ENCODE results near the gene SEZ6L. TPM values are rescaled to one million over a fixed set of nuclear protein-coding genes. Genes with fewer than 3 reads are reported as not detected.

Gene SEZ6L
- polyA plus RNA-seq, 1 donor from 2014 or later, result not detected

GRCh38 chr22:26314656-26315055 lies 145.4 kb downstream of the SEZ6L start:
- H3K27me3 Mint-ChIP-seq, result peaks cover 12% of the 10 kb centered on the region

DNA sequence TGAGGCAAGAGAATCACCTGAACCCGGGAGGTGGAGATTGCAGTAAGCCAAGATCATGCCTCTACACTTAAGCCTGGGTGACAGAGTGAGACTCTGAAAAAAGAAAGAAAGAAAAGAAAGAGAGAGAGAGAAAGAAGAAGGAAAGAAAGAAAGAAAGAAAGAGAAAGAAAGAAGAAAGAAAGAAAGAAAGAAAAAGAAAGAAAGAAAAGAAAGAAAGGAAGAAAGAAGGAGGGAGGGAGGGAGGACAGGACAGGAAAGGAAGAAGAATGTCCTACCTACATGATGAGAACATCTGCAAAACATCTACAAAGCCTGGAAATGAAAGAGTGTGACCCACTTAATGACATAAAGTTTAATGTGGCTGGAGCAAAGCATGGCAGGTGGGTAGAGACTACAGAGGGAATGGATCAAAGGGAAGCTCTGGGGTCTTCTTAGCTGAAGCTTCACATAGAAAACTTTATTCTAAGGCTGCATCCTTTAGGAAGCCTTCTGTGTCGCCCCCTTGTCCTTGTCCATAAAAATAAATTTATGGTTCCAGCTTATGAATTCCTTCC lies 147.5 kb downstream of the SEZ6L start:
- Mint-ChIP-seq H3K27ac (no peak overlapping the region), H3K4me1 (no peaks in the 10 kb centered on the region), H3K4me3 (no peak overlapping the region), H3K27me3 (peaks cover 6% of the 10 kb centered on the region), H3K36me3 (no peaks in the 10 kb centered on the region), H3K9me3 (peaks cover 0 to 2% (median 0%) of the 10 kb centered on the region in 3 donors)

More at GRCh38 chr22:26314656-26315055, 145.4 kb downstream of the SEZ6L start:
- no peaks in the 10 kb centered on the region for H3K4me1 Mint-ChIP-seq
- H3K27ac Mint-ChIP-seq, result no peak overlapping the region
- peaks cover 0 to 2% (median 0%) of the 10 kb centered on the region in 3 donors for H3K9me3 Mint-ChIP-seq
- H3K4me3 Mint-ChIP-seq, result no peak overlapping the region
- H3K36me3 Mint-ChIP-seq, result no peaks in the 10 kb centered on the region

DNA sequence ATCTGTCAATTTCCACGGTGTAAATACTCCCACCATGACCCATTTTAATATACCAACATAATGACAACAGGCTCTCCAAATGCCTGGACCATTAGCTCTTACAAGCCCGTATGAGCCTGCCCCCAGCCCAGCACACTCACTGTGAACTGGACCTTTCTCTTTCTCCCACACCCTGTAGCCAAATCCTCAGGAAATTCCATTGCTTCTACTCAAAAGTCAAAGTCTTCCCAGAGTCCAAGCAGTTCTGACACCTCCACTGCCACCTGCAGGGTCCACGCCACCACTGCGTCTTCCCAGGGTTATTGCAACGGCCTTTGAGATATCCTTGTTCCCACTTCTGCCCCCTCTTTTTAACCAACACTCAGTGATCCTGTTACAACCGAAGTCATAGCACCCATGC lies 149.7 kb downstream of the SEZ6L start:
- peaks cover 0 to 2% (median 0%) of the 10 kb centered on the region in 3 donors for H3K9me3 Mint-ChIP-seq
- H3K27me3 Mint-ChIP-seq, result peaks cover 4% of the 10 kb centered on the region
- H3K36me3 Mint-ChIP-seq, result no peaks in the 10 kb centered on the region
- H3K27ac Mint-ChIP-seq, result no peak overlapping the region
- H3K4me1 Mint-ChIP-seq, result no peaks in the 10 kb centered on the region
- H3K4me3 Mint-ChIP-seq, result no peak overlapping the region

- no peaks in the 10 kb centered on the region for H3K36me3 Mint-ChIP-seq
- H3K4me1 Mint-ChIP-seq, result no peaks in the 10 kb centered on the region
- peaks cover 0 to 5% (median 0%) of the 10 kb centered on the region in 3 donors for H3K9me3 Mint-ChIP-seq
- no peak overlapping the region for H3K27ac Mint-ChIP-seq
- H3K4me3 Mint-ChIP-seq, result peak overlapping the region in 1 of 4 donors; percentile 36
- H3K27me3 Mint-ChIP-seq, result peaks cover 3% of the 10 kb centered on the region
Observed at GRCh38 chr22:26320447-26320846, 151.2 kb downstream of the SEZ6L start.

DNA sequence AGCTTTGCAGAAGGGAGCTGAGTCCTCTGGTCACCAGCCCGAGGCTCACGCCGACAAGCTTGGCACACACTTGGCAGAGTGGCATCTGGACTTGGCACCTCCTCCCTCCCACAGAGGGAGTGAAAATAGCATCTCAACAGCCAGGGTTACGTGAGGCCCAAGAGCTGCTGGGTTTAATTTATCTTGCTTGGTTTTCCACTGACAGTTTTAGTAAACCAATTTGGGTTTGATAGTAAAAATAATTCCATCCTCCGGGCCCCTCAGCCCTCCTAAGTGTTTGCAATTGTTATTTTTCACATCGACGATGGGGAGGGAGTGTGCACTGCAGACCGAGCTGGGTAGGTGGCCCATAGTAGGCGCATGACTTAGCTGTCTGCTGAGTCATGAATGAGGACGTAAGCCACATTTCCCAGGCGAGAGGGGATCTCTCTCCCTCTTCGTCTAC lies 152.2 kb downstream of the SEZ6L start:
- peaks cover 0 to 4% (median 0%) of the 10 kb centered on the region in 3 donors for H3K9me3 Mint-ChIP-seq
- no peak overlapping the region for H3K4me3 Mint-ChIP-seq
- H3K27me3 Mint-ChIP-seq, result peaks cover 3% of the 10 kb centered on the region
- H3K36me3 Mint-ChIP-seq, result no peaks in the 10 kb centered on the region
- H3K4me1 Mint-ChIP-seq, result no peaks in the 10 kb centered on the region
- H3K27ac Mint-ChIP-seq, result no peak overlapping the region

- Mint-ChIP-seq H3K9me3 (peaks cover 0 to 4% (median 0%) of the 10 kb centered on the region in 3 donors), H3K4me1 (no peaks in the 10 kb centered on the region), H3K27ac (no peak overlapping the region), H3K27me3 (peaks cover 4% of the 10 kb centered on the region), H3K4me3 (no peak overlapping the region), H3K36me3 (no peaks in the 10 kb centered on the region)
Observed at GRCh38 chr22:26322179-26322905, 153.1 kb downstream of the SEZ6L start.

- no peak overlapping the region for H3K27ac Mint-ChIP-seq
- H3K4me3 Mint-ChIP-seq, result no peak overlapping the region
- no peaks in the 10 kb centered on the region for H3K4me1 Mint-ChIP-seq
- H3K36me3 Mint-ChIP-seq, result no peaks in the 10 kb centered on the region
- peaks cover 0 to 4% (median 0%) of the 10 kb centered on the region in 3 donors for H3K9me3 Mint-ChIP-seq
- peaks cover 7% of the 10 kb centered on the region for H3K27me3 Mint-ChIP-seq
Observed at GRCh38 chr22:26323013-26323412, 153.8 kb downstream of the SEZ6L start.

- peaks cover 0 to 4% (median 0%) of the 10 kb centered on the region in 3 donors for H3K9me3 Mint-ChIP-seq
- H3K4me1 Mint-ChIP-seq, result no peaks in the 10 kb centered on the region
- H3K4me3 Mint-ChIP-seq, result no peak overlapping the region
- no peak overlapping the region for H3K27ac Mint-ChIP-seq
- H3K36me3 Mint-ChIP-seq, result no peaks in the 10 kb centered on the region
- peaks cover 5% of the 10 kb centered on the region for H3K27me3 Mint-ChIP-seq
Observed at GRCh38 chr22:26324150-26324549, 154.9 kb downstream of the SEZ6L start.

GRCh38 chr22:26325641-26326040 lies 156.4 kb downstream of the SEZ6L start:
- Mint-ChIP-seq H3K4me3 (no peak overlapping the region), H3K27me3 (peaks cover 4% of the 10 kb centered on the region), H3K27ac (no peak overlapping the region), H3K9me3 (peaks cover 0 to 4% (median 0%) of the 10 kb centered on the region in 3 donors), H3K4me1 (no peaks in the 10 kb centered on the region), H3K36me3 (no peaks in the 10 kb centered on the region)

GRCh38 chr22:26326803-26327202 lies 157.5 kb downstream of the SEZ6L start:
- Mint-ChIP-seq H3K4me3 (no peak overlapping the region), H3K9me3 (peaks cover 0 to 4% (median 0%) of the 10 kb centered on the region in 3 donors), H3K36me3 (no peaks in the 10 kb centered on the region), H3K4me1 (peaks cover 0 to 1% (median 0%) of the 10 kb centered on the region in 3 donors), H3K27me3 (peaks cover 4% of the 10 kb centered on the region), H3K27ac (no peak overlapping the region)

- H3K4me1 Mint-ChIP-seq, result peaks cover 0 to 1% (median 0%) of the 10 kb centered on the region in 3 donors
- no peak overlapping the region for H3K27ac Mint-ChIP-seq
- H3K36me3 Mint-ChIP-seq, result no peaks in the 10 kb centered on the region
Observed at GRCh38 chr22:26327306-26327705, 158.0 kb downstream of the SEZ6L start.

DNA sequence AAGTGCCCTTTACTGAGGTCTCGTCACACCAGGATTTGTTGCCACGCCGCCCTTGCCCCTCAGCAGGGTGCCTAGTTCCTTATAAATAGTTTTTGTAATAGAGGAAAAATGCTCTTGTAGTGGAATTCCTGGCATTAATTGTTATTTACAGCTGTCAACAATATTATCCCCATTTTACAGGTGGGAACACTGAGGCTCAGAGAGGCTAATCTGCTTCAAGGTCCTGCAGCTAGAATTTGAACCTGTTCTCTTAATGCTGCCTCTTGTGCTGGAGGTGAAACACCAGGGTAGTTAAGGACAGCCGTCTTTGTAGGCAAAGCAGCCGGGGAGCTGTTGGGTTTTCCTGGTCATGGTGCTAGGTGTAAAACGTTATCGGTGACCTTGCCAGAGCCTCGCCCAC lies 159.0 kb downstream of the SEZ6L start:
- peaks cover 0 to 1% (median 0%) of the 10 kb centered on the region in 3 donors for H3K4me1 Mint-ChIP-seq
- peaks cover 0 to 4% (median 0%) of the 10 kb centered on the region in 3 donors for H3K9me3 Mint-ChIP-seq
- no peak overlapping the region for H3K27ac Mint-ChIP-seq
- peaks cover 9% of the 10 kb centered on the region for H3K27me3 Mint-ChIP-seq
- H3K36me3 Mint-ChIP-seq, result no peaks in the 10 kb centered on the region
- no peak overlapping the region for H3K4me3 Mint-ChIP-seq

More at GRCh38 chr22:26327306-26327705, 158.0 kb downstream of the SEZ6L start:
- H3K27me3 Mint-ChIP-seq, result peaks cover 4% of the 10 kb centered on the region
- H3K9me3 Mint-ChIP-seq, result peaks cover 0 to 4% (median 0%) of the 10 kb centered on the region in 3 donors
- no peak overlapping the region for H3K4me3 Mint-ChIP-seq

GRCh38 chr22:26330971-26331625 lies 161.8 kb downstream of the SEZ6L start:
- Mint-ChIP-seq H3K4me3 (no peak overlapping the region), H3K4me1 (peaks cover 0 to 1% (median 0%) of the 10 kb centered on the region in 3 donors), H3K27me3 (peaks cover 19% of the 10 kb centered on the region), H3K36me3 (no peaks in the 10 kb centered on the region), H3K27ac (no peak overlapping the region), H3K9me3 (no peaks in the 10 kb centered on the region)

DNA sequence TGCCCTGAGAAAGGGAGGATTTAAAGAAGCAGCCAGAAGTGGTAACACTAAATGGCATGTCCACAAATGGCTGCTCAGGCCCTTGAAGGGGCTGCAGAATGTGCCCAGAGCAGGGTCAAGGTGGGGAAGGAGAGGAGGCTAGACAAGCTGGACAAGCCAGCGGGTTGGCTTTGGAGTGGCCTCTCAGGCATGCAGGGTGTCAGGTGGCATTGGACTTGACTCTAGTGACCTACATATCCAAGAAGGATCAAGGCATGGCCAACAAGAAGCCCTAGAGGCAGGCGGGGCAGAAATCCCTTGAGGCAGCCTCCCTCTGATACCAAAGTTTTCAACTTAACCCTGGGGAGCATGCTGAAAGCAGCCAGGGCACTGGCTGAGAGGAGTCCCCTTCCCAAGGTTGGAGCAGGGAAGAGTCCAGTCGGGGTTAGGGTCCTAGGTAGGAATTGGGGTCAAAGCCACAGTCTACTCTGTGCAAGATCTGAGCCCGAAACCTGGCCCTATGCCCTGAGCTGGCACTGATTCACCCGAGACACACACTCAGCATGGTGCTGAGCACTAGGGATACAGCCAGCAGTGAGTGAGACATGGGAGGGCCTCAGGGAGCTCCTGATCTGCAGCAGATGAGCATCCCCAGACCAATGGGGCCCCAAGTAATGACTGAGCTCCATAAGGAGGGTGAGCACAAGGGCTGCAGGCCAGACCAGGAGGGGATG lies 164.0 kb downstream of the SEZ6L start:
- H3K4me3 Mint-ChIP-seq, result no peak overlapping the region
- H3K27ac Mint-ChIP-seq, result no peak overlapping the region
- peaks cover 0 to 1% (median 0%) of the 10 kb centered on the region in 3 donors for H3K4me1 Mint-ChIP-seq
- H3K9me3 Mint-ChIP-seq, result peaks cover 0 to 1% (median 0%) of the 10 kb centered on the region in 3 donors
- no peaks in the 10 kb centered on the region for H3K36me3 Mint-ChIP-seq
- H3K27me3 Mint-ChIP-seq, result peaks cover 15% of the 10 kb centered on the region

GRCh38 chr22:26334232-26334631 lies 165.0 kb downstream of the SEZ6L start:
- H3K27me3 Mint-ChIP-seq, result peaks cover 18% of the 10 kb centered on the region
- H3K4me3 Mint-ChIP-seq, result no peak overlapping the region
- H3K36me3 Mint-ChIP-seq, result no peaks in the 10 kb centered on the region
- no peak overlapping the region for H3K27ac Mint-ChIP-seq
- peaks cover 0 to 2% (median 0%) of the 10 kb centered on the region in 3 donors for H3K9me3 Mint-ChIP-seq
- peaks cover 0 to 1% (median 0%) of the 10 kb centered on the region in 3 donors for H3K4me1 Mint-ChIP-seq

Measured in IgD-negative memory B cell (primary cell).